GM18951 (cell line): ENCODE measurements around the gene HBS1L.

ENCODE experiments used
- POLR2A ChIP-seq: IDR thresholded peaks from 4 replicates; pipeline ENCODE4 v1.6.1; 2011; ENCODE audit warnings: mild to moderate bottlenecking; ENCODE audit not compliant: insufficient read length, insufficient read depth; ENCODE audit errors: extremely low read depth
- in situ Hi-C: fragments of 300-500 bp; cut with MboI; formaldehyde crosslinking; loops from one replicate; pipeline ENCODE4 v1.12.0; 2022; ENCODE audit warnings: low sequenced_read_pairs, mixed read lengths, inconsistent platforms; ENCODE audit not compliant: unreplicated experiment

HBS1L gene

DNA sequence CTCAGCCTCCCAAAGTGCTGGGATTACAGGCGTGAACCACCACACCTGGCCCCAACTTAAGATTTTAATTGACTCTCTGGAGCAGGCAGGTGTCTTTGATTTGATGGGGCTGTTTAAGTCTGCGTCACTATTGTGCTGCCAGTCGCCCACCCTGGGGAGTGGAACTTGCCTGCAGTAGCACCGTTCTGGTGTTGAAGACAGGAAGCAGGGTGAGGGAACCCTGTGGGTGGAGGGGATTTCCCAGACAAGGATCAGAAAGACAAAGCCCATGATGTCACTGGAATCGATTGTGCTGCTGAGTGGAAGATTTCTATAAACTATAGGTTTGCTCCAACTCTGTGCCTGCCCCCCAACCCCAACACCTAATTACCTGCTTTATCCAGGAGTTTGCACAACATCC lies 115.7 kb downstream of the HBS1L start:
- TF ChIP-seq POLR2A: no peak
- in situ Hi-C loops: no loop called here

DNA sequence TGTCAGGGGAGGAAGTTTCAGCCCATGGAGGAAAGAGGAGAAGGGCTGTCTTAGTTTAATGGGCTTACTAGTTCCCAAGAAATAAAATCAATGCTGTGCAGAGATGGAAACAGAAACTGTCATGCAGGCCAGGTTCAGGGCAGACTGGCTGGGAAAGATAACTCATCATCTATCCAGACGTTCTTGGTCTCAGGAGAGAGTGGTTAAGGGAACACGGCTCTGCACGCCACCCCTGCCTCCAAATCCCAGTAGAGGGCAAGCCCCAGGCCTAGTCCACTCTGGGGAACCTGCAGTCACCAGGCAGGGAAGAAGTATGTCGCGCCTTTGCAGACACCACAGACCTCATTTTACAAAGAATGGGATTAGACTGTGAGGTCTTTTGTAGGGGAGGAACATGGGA lies 117.2 kb downstream of the HBS1L start:
- in situ Hi-C loops: no loop called here
- TF ChIP-seq POLR2A: no peak

DNA sequence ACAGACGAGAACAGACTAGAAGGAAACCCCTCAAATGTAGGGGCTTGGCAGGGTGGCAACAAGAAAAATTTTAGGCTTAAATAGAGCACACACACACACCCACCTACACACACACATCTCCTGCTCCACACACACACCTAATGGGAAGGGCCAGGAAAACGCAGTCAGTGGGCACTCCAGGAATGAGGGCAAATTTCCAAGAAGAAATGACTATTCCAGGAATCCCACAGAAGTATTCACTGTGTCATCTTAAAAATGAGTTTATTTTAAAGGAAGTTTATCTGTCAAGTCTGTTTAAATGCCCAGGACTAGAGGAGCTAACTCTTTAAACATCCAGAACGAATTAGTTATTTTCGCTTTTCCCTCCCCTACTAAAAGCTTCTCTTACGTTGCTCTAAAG lies 117.7 kb downstream of the HBS1L start:
- TF ChIP-seq POLR2A: no peak
- in situ Hi-C loops: no loop called here

DNA sequence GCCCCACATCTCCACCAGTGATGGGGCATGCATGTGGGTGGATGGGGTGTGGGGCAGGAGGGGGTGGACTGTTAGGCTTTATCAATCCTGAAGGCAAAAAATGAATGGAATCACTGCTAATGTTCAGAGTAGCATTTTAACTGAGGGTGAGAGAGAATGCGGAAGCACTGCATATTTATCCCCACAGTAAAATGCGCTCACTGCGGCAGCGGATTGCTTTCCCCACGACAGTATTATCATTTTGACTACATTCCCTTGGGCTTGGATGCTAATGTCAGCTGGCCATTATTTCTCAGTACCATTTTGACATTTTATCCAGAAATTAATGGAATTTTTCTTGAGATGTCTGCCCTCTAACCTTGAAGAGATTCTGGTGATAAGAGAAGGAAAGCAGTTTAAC lies 118.1 kb downstream of the HBS1L start:
- TF ChIP-seq POLR2A: no peak
- in situ Hi-C loops: no loop called here

DNA sequence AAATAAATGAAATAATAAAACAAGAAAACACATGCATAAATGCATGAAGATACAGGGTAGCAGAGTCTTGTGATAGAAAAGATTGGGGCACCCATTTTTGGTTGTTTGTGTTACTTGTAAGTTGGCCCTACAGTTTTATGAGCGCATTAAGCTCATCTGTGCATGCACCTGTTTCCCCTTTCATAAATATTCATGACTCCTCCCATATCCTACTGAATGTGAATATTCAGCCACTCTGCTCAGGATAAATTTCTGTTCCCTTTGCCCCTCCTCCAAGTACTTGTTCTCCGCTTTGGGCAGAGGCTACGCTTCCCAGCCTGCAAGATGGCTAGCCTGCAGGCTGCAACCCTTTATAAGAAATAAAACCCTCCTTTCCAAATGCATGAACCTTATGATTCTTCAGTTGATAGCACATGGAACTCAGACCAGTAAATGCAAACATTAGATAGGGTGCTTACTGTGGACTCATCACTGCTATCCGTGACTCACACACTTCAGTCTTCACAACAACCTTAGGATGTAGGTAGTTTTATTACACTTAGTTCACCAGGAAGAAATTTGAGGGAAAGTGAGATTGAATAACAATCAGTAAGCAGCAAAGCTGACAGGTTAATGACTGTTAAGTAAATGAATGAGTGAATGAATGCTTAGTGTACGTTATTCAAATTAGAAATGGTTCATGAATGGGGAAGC lies 119.7 kb downstream of the HBS1L start:
- in situ Hi-C loops: no loop called here
- TF ChIP-seq POLR2A: no peak

DNA sequence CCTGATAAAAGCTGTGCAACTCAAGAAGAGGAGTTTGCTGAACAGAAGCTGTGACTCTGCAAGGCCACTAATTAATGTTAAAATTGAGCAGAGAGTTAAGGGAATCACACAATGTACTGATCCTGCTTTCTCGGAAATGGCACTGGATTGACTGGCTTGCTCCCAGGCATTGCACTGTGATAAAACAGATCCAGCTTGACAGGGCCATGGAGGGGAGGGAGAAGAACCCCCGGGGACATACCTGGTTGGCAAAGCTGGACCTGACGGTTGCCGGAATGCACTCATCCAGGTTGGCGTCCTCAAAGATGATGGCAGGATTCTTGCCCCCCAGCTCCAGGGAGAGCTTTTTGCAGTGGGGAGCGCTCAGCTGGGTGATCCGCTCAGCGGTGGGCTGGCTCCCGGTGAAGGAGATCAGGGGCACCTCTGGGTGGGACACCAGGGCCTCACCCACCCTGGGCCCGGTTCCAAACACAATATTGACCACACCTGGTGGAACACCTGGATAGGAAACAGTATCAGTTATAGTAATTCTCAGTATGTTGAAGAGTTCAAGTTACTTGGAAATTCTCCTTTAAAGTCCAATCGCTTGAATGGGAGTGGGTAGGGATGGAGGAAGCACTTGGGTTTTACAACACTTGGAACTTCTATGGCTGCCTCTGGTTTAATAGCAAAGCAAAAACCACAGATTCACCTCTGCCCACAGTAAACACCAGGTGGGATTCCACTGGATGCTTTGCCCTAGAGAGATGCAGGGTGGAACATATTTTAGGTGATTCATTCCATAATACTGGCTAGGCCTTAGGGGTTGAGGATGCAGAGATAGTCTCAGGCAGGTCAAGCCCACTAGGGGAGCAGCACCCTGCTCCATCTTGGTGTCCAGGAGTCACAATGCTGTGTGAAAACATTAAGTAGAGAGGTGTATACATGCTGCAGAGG lies 121.8 kb downstream of the HBS1L start:
- no peak for TF ChIP-seq POLR2A
- in situ Hi-C loops: no loop called here

DNA sequence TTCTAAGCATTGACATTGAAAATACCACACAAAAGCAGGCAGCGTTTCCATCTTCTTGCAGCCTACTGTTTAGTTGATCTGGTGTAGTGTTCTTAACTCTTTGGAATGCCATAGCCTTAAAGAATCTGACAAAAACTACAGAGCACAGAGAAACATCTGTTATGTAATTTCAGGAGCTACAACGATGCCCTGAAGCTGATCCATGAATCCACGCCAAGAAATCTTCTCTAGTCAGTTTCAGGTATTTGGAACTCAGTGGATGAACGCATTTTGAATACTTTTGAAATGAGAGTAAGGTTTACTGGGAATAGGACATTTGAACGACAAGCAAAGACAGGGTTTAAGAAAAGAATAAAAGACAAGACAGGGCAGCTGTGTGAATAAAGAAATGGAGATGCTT lies 122.5 kb downstream of the HBS1L start:
- no peak for TF ChIP-seq POLR2A
- in situ Hi-C loops: no loop called here

DNA sequence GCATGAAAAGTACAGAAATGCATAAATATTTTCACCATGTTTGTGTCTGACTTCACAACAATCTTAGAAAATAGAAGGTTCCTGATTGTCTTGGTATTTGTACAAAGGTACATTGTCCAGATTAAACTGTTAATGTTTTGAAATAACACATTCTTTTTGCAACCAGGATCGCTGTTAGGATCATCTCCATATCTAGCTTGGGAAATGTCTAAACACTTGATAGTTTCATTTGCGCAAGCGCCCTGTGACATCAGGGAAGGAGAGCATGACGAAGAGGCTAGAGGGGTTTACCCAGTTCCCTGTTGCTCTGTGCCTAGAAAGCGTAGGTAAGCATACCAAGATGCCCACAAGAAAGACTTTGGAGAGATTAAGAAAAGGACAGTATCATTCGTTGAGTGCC lies 124.2 kb downstream of the HBS1L start:
- in situ Hi-C loops: no loop called here
- no peak for TF ChIP-seq POLR2A

DNA sequence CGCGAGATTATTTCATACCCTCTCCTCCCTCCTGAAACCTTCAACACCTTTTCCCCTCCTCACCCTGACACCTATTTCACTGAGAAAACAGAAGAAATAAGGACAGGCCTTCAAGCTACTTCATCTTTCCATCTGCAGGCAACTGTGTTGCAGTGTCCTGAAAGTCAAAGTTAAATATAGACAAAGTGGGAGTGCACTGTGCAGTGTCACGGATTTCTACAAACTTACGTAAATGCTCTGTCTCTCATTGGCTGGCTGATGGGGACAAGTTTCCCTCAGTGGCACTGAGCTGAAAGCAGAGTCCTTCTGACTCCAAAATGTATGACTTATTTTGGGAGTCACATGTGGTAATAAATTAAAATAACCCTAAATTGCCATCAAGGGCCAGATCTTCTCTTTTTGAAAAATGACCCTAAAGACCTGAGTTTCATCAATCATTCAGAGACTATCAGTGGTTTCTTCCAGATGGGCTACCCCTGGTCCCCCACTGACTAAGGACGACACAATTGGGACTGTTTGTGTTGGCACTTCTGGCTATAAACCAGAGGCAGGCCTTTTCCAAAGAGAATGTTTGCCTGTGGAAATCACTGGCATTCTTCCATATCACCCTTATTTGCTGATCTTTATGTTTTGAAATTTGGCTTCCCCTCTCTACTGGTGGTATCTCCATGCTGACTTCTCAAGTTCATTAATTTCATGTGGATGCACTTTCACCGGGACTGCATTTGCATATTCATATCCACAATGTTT lies 126.3 kb downstream of the HBS1L start:
- in situ Hi-C loops: no loop called here

DNA sequence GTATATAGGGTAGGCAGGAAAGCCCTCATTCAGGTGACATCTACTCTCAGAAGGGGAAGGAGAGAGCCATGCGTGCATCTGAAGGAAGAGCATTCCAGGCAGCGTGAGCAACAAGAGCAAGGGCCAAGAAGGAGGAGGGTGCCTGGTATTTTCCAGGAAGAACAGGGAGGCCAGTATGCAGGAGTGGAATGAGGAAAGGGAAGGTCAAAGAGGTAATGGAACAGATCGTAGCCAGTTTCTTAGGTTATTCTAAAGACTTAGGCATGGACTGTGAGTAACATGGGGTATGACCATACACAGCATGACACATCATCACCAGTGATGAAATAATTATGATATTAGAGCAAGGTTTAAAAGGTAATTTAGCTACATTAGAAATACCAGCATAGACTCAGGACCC lies 128.8 kb downstream of the HBS1L start:
- no peak for TF ChIP-seq POLR2A
- in situ Hi-C loops: no loop called here

More for the DNA sequence above, 126.3 kb downstream of the HBS1L start:
- no peak for TF ChIP-seq POLR2A

DNA sequence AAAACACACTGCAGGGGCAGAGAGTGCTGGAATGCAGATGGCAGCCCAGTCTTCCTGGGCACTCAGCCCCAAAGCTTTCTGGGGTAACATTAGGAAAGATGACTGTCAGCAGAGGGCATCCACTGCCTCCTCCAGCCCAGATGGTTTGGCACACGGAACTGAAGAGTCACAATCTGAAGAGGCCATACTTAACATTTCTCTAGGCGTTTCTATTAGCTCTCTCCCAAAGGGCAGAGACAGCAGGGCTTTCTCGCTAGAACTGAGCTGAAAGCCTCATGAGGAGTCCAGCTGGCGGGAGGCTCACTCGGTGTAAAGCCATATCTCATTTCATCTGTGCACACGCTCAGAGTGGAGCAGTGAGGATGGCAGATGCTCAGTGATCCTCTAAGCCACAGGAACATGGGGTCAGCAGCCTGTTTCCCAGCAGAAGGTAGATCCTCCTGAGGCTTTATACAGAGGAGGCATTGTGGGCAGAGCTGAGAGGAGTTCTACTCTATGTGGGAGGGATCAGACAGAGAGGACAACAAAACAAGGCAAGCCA lies 132.8 kb downstream of the HBS1L start:
- in situ Hi-C loops: no loop called here
- TF ChIP-seq POLR2A: no peak

DNA sequence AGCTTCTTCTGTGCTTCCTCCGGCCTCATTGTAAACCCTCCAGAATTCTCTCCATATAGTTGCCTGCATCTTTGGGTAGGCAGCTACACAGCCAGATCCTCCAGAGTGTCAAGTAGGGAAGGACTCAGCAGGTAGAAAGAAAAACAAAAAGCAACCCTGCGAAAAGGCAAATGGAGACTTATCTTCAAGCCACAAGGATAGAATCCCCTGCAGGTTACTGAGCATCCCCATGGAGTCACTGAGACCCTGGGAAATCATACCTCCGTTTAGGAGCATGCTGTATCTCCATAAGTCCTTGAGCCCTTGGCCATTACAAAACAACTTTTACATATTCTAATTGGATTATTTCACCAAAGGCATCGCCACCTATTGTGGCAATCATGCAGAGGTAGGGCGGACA lies 133.3 kb downstream of the HBS1L start:
- in situ Hi-C loops: no loop called here
- no peak for TF ChIP-seq POLR2A

DNA sequence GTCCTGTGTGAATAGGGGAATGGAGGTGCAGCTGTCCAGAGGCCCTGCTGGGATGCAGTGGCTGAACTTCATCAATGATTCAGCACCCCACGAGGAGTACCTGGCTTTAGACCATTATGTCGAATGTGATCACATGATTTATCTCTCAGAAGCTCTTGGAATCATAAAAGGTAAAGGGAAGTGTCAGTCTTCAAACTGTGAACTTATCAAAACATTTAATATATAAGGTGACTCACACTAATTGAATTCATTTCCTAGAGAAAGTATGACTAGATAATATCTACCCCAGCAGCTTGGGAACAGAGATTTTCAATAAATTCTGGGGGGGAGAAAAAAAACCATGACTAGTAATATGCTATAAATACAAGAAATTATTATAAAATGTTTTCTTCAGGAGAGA lies 134.2 kb downstream of the HBS1L start:
- TF ChIP-seq POLR2A: no peak
- in situ Hi-C loops: no loop called here

DNA sequence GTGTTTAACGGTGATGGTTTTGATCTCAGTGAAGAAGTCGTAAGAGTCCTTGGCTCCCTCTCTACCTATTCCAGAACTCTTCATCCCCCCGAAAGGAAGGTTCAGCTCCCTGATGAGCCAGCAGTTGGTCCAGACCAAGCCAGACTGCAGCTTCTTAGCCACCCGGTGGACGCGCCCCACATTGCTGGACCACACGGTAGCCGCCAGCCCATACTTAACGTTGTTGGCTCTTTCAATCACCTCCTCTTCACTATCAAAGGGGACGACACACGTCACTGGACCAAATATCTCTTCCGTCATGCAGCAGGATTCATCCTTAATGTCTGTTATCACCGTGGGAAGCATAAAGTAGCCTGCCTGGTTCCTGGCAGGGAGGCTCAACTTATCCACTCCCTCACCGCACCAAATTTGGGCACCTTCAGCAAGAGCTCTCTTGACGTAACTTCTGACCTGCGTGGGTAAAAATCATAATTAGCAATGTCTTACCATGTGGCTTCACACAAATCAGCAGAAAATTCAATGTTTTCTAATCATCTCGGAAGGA lies 136.1 kb downstream of the HBS1L start:
- in situ Hi-C loops: no loop called here
- TF ChIP-seq POLR2A: no peak
